Stimulated activated naive CD4-positive, alpha-beta T cell treated with Interleukin-2 at 50 U/mL for 16 hours (primary cell): ENCODE data around the gene PPARD.

Experiments used
- DNase-seq: peaks from one replicate; lab custom pipeline; 2025; lab: John Stamatoyannopoulos, UW

Gene PPARD

DNA sequence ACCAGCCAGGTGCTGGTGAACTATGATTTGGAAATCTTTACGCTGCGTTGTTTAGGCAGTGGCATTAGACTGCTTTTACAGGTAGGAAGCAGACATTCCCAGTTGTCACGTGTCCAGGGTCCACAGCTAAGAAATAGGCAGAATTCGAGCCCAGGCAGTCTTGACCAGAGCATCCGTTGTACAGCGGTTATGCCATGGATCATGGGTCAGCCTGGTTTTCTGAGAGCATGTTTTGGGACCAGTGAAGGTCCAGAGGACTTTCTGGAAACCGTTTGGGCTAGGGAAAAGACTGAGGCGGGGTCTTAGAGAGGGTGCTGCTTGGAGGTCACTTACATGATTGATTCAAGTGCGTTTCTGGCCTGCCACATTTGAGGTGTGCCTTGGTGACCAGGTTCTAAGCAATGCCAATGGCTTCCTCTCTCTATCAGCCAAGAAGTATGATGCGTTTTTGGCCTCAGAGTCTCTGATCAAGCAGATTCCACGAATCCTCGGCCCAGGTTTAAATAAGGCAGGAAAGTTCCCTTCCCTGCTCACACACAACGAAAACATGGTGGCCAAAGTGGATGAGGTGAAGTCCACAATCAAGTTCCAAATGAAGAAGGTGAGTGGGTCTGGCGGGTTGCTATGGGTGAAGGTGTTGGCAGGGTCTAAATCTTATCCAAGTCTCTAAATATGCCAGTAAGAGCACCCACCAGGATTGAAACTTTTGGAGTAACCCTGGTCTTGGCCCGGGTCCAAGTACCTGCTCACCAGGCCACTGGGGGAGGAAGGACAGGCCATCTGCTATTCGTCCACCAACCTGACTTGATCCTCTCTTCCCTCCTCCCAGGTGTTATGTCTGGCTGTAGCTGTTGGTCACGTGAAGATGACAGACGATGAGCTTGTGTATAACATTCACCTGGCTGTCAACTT lies 127.6 kb downstream of the PPARD start:
- DNase-seq: no peak

DNA sequence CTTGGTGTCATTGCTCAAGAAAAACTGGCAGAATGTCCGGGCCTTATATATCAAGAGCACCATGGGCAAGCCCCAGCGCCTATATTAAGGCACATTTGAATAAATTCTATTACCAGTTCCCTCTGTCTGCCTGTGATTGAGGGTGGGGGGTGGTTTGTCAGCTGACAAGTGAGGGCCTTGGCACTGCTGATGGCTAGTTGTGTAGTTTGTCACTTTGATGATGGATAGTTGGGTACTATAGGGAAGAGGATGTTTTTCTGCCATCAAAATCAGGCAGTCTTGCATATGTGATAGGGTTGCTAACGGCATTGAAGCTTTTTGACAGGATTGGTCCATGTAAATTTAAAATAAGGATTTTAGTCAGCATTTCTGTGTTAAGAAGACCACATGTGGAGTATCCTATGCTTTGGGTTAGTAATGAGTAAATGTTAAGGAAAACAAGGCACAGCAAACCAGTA lies 128.3 kb downstream of the PPARD start:
- DNase-seq: no peak

GRCh38 chr6:35471836-35472345 lies 129.5 kb downstream of the PPARD start:
- DNase-seq: no peak

DNA sequence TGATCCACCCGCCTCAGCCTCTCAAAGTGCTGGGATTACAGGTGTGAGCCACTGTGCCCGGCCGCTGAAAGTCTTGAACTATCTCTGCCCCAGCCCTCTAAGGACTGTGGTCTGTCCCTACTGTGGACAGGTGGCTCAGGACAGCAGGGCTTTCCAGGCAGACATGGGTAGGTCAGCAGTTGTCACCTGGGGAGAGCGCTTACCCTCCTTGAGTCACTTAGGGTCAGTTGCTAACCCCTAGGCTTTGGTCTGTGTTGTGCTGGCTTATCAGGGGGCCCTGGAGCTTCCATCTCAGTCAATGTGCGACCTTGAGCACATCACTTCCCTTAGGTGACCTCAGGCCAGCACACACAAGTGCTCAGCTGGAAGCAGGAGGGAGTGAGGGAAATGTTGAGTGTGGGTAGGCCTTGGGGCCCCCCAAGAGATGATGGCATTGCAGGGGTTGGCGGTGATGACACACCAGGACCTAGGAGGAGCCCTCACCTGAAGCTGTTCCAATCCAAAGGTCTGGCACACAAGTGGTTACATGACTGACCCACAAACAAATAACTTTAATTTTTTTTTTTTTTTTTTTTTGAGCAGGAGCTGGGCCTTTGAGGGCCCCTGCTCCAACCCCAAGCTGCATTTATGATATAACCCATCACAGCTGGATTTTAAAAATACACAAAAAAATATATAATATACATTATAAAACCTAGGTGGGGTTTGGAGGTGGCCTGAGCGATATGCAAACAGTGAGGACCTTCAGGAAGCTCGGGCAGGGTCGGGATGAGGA lies 130.9 kb downstream of the PPARD start:
- no peak for DNase-seq

- no peak for DNase-seq
Observed at GRCh38 chr6:35473850-35474130, 131.4 kb downstream of the PPARD start.

DNA sequence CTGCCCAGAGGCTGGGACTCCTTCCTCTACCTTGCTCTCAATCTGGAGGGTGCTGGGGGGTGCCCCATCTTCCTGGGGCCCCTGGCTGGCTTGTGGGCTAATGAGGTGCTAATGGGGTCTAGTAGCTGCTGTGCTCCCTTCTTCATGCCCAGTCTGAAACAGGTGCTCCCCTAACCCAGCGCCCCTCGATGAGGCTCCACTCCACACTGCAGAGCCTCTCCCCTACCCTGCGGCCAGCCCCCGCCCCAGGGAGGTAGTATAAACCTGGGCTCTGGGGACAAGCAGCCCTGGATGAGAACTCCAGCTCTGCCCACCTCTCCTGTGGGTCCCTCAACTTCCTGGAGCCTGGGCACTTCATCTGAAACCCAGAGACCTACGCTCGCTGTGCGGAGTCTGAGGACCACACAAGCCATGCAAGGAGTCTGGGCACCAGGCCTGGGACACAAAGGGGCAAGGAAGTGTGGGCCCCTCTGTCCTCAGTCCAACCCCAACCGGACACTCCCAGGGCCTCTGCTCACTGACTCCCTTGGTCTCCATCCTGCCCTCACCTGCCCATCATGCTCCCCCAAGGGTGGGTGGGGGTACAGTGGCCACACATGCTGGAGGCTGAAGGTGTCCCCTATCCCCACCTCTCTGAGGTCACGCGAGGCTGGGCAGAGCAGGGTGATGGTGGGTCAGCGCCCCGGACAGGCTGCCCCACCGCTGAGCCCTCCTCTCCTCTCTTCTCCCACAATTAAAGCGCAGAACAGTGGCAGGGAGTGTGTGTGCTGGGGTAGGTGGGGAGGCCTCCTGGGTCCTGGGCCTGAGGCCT lies 132.0 kb downstream of the PPARD start:
- DNase-seq: no peak

- no peak for DNase-seq
Observed at GRCh38 chr6:35474942-35475570, 132.7 kb downstream of the PPARD start.

DNA sequence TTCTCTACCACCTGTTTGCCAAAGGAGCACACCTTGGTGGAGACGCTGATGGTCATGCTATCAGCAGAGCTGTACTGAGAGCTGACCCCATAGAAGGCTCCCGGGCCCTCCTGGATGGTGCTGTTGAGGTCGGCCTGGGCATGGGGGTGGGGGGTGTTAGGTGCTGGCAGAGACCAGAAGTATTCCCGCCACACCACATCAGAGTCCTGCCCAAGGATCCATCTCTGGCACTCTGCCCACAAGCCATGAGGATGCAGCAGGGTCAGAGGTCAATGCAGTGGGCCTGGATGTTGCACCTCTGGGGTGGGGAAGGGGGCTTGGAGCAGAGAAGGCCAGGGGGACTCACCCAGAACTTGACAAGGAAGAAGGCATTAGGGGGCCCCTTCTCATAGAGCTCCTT lies 133.2 kb downstream of the PPARD start:
- DNase-seq: no peak

DNA sequence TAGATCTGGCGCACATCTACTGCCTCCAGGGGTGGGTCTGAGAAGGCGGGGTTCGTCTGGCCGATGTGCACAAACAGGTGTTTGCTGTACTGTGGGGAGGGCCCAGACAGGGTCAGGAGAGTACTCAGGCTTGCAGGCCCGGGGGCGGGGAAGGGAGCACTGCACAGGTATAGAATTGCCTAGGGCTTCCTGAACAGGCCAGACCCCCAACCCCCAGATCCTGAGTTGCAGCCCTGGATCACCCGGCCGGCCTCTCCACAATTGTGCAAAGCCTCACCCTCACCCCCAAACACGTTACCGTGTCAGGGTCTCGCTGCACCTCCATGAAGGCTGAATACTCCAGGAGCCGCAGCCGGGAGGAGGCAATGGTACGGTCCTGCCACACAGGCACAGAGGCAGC lies 133.6 kb downstream of the PPARD start:
- no peak for DNase-seq

GRCh38 chr6:35477028-35477427 lies 134.7 kb downstream of the PPARD start:
- DNase-seq: no peak
